Measurements from ENCODE around the gene CDC6.
"Not testable (repeated sequence)": the region's sequence is repeated elsewhere in the genome, so short reads cannot be mapped to it uniquely, and the experiment has no call there.

Gene CDC6

DNA sequence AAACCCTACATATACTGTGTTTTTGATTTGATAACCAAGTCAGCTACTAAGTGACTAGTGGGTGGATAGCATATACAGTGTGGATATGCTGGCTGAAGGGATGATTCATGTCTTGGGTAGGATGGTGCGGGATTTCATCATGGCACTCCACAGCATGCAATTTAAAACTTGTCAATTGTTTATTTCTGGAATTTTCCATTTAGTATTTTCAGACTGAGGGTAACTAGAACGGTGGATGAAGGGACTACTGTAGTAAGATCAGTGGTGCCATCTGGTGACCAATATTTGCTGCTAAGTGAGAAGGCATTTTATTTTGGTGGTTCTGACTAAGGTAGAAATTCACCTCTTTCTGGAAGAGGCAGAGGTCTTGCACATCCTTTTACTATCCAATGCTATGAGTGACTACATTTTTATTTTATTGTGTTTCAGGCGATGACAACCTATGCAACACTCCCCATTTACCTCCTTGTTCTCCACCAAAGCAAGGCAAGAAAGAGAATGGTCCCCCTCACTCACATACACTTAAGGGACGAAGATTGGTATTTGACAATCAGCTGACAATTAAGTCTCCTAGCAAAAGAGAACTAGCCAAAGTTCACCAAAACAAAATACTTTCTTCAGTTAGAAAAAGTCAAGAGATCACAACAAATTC lies 3.1 kb downstream of the CDC6 start:
- DNase-seq (ENCODE audit: low spot score) = peak; percentile 78

DNA sequence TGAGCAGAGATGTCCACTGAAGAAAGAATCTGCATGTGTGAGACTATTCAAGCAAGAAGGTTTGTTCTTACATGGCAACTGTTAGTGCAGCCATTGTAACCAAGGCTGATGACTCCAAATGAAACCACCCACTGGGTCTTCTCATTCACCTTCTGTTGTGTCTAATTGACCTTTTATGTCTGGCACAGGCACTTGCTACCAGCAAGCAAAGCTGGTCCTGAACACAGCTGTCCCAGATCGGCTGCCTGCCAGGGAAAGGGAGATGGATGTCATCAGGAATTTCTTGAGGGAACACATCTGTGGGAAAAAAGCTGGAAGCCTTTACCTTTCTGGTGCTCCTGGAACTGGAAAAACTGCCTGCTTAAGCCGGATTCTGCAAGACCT lies 3.6 kb downstream of the CDC6 start:
- DNase-seq (ENCODE audit: low spot score) = no peak

GRCh38 chr17:40293363-40293762 lies 5.7 kb downstream of the CDC6 start:
- DNase-seq (ENCODE audit: low spot score) = no peak

DNA sequence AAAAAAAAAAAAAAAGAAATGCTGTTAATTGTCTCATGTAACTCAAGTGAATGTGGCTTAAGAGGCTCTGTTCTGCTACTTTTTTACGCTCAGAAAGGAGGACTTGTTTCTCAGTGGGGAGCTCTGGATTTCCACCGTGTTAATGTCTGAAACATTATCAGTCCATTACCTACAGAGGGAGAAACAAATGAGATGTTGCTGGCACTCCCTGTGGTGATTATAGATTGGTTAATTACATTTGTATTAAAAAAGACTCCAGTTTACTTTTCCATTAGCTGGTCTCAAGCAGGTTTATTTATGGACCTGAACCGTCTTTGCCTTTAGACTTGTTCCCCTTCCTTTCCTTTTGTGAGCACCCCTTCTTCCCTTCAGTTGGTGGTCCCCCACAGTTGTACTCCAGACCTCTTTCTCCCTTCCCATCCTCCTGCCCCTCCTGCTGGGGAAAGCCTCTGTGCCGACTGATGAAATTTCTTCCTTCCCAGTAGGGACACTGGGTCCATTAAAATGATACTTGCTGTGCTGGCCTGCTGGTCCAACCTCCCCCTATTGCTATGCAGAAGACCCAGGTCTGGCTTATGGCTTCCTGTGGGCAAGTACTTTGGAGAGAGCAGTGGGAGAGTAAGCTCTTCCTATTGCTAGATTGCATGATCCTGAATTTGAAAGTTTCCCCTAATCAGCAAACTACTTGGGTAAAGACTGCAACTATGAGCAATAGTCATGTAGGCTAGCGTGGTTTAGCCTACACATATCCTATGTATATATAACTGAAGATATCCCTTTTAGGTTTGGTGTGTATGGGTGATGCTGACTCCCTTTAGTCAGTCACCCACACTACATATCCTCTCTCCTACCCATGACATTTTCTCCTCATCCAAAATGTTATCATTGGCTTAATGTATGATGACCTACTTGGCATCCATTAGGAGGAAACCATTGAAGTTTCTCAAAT lies 8.1 kb downstream of the CDC6 start:
- DNase-seq (ENCODE audit: low spot score) = no peak

DNA sequence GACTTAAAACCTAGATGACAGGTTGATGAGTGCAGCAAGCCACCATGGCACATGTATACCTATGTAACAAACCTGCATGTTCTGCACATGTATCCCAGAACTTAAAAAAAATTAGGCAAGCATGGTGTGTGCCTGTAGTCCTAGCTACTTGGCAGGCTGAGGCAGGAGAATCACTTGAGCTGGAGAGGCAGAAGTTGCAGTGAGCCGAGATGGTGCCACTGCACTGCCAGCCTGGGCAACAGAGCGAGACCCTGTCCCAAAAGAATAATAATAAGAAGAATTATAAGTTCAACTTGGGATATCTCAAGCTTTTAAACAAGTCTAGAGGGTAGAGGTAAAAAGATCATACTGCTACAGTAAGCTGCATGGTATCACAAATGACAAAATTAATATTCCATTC lies 9.8 kb downstream of the CDC6 start:
- no peak for DNase-seq (ENCODE audit: low spot score)

GRCh38 chr17:40298726-40299125 lies 11.0 kb downstream of the CDC6 start:
- DNase-seq (ENCODE audit: low spot score) = peak; percentile 71

DNA sequence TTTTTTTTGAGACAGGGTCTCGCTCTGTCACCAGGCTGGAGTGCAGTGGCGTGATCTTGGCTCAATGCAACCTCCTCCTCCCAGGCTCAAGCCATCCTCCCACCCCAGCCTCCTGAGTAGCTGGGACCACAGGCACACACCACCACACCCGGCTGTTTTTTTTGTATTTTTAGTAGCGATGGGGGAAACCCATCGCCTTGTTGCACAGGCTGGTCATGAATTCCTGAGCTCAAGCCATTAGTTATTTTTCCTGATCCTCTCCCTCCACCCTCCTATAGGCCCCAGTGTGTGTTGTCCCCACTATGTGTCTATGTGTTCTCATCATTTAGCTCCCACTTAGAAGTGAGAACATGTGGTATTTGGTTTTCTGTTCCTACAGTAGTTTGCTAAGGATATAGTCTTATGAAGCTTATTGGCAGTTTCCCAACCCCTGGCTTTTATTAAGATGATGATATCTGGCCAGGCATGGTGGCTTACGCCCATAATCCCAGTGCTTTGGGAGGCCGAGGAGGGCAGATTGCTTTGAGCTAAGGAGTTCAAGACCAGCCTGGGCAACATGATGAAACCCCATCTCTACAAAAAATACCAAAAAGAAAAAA lies 11.6 kb downstream of the CDC6 start:
- DNase-seq (ENCODE audit: low spot score) = not testable (repeated sequence)

DNA sequence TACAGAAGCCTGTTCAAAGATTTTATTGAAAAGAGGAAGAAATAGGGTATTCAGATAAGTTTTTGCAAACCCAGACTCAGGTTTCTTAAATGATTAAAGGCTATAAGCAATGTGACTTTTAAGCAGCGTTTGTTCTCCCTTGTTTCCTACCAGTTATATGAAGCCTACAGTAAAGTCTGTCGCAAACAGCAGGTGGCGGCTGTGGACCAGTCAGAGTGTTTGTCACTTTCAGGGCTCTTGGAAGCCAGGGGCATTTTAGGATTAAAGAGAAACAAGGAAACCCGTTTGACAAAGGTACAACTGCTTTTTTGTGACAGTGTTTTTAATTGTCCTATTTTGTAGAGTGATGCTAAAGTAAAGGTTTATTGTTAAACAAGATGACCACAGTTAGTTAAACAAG lies 13.6 kb downstream of the CDC6 start:
- no peak for DNase-seq (ENCODE audit: low spot score)

- DNase-seq (ENCODE audit: low spot score) = peak; percentile 65
These were observed 15.5 kb downstream of the CDC6 start for GRCh38 chr17:40303009-40303657.

DNA sequence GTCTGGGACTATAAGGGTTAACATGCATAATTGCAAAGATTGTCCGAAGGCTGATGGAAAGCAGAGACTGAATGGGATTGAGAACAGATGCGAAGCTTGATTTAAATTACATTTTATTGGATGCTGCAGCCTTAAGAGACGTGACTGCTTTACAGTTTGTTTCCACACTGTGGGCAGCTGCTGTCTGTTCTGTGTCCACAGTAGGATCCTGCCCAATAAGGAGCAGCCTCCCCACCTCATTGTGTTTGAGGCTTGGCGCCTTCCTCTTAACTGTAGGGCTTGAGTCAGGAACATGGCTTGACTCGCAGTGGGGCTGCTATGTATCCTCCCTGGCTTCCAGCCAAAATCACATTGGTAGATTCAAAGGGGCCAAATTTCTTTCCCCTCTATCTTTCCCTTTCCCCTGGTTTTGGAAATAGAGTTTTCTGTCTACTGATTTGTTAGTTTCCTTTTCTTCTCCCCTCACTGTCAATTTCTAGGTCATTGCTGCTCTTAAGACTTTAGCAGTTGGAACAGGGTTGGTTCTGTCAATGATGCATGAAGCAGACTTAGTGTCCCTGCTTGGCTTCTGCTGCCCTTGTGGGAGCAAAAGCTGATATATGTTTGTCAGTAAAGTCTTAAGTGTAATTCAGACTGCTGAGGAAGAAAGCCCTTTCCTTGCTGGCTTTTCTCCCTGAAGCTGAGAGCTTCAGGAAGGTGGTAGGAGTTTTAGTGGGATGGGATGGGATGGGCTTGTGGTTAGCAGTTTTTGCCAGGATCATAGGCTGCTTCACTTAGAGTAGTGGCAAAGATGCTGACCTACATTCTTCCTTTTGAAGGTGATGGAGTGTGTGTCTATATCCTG lies 16.3 kb downstream of the CDC6 start:
- peak; percentile 74 for DNase-seq (ENCODE audit: low spot score)

DNA sequence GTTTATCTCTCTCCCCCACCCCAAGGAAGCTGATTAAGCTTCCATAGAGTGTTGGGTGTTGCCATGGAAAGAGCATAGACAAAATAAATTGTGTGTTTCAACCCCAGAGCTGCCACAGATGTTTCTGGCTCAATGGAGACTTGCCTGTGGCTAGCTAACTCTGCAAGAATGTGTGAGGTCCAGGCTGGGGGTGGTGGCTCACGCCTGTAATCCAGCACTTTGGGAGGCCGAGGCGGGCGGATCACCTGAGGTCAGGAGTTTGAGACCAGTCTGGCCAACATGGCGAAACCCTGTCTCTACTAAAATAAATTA lies 16.8 kb downstream of the CDC6 start:
- DNase-seq (ENCODE audit: low spot score) = peak; percentile 86

DNA sequence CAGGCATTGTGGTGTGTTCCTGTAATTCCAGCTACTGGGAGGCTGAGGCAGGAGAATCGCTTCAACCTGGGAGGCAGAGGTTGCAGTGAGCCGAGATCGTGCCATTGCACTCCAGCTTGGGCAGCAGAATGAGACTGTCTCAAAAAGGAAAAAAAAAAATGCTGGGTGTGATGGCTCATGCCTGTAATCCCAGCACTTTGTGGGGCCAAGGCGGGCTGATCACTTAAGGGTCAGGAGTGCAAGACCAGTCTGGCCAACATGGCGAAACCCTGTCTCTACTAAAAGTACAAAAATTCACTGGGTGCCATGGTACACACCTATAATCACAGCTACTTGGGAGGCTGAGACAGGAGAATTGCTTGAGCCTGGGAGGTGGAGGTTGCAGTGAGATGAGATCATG lies 17.2 kb downstream of the CDC6 start:
- not testable (repeated sequence) for DNase-seq (ENCODE audit: low spot score)

- no peak for DNase-seq (ENCODE audit: low spot score)
These were observed 18.7 kb downstream of the CDC6 start for GRCh38 chr17:40306395-40306794.

DNA sequence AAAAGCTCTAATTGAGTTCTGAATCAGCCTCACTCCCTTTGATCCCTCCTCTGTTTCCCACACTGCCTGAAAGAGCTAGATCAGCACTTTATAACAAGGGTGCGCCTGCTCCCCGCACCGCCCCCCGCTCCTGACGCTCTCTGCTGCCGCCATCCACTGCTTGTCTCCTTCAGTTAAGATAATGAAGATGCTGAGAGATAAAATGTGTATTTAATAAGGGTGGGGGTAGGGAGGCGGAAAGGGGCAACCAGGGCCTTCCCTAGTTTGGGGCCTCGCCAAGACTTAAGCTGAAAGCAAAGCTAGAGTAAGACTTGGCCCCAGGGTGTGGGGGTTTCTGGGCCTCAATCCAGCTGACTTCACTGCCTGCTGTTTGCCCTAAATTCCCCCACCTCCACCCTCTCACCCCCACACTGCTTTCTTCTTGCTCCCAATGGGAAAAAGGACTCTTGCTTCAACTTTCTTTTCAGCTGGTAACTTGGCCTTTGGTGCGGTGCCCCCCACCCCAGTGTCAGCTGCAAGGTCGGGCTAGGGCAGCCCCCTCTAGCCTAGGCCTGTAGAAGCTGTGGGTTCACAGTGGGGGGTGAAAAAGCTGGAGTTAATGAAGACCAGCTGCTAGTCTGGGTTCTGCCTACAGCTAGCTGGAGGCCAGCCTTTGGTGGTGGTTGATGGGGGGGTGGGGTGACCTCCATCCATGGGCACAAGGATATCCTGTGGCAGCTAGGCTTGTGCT lies 19.5 kb downstream of the CDC6 start:
- DNase-seq (ENCODE audit: low spot score) = no peak

- DNase-seq (ENCODE audit: low spot score) = no peak
These were observed 20.1 kb downstream of the CDC6 start for GRCh38 chr17:40307740-40308239.

DNA sequence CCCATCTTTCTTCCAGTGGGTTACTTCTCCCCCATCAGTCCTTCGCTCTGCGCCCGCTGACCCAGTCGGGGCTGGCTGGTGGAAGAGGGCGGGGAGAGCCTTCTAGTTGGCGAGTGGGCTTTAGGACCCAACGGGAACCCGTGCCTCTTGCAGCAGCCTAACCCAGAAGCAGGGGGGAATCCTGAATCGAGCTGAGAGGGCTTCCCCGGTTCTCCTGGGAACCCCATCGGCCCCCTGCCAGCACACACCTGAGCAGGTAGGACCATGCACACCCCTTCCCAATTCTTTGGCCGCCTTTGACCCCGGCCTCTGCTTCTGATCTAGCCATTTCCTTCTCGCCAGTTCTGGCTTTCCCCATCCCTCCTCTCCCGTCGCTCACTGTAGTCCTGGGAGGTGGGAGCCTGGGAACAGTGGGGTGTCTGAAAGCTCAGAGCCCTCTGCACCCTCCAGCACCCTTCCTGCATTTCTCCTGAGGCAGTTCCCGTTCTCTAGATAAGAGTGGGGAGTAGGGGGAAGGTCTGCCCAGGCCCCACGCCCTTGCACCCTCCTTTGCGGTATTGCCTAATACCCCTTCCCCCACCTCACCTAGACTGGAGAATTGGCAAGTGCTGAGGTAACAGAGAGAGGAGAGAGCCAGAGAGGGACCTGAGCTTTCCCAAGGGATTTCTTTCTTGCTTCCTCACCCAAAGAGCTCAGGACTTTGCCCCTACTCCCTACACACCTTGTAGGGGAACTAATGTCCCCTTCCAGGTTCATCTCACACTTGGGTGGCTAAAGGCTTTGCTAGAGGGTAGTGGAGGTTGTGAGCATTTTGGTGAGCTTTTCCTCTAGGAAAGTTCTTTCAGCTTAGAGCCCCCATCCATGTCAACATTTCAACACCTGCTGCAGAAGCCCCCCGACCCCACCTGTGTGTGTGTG lies 21.6 kb downstream of the CDC6 start, which contains the start of gene RARA:
TSS of gene RARA (plus strand) at position 150 of the 918 bp plus-strand sequence. CDS start 22,039 bp downstream, outside the sequence.
- no peak for DNase-seq (ENCODE audit: low spot score)

DNA sequence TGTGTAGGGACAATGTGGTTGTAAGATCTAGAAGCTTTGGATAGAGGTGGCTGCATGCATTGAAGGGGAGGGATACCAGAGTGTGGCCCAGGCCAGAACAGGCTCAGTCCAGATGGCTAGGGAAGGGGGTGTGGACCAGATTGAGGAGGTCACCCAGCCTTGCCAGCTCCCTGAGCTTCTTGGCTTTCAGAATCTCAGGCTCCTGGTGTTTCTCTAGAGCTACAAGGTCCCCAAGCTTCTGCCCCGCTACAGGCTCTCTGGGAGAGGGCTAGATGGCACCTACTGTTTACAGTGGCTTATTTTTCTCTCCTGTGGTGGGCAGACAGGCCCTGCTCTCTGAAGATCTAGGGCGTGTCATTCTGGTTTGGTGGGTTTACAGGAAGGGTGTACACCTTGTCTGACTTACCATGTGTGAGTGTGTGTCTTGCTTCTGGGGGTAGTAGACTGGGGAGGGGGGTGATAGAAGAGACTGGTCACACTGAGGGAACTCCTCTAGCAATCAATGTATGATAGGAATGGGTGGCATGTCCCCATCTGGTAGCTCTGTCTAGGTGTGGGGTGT lies 22.4 kb downstream of the CDC6 start:
- no peak for DNase-seq (ENCODE audit: low spot score)

DNA sequence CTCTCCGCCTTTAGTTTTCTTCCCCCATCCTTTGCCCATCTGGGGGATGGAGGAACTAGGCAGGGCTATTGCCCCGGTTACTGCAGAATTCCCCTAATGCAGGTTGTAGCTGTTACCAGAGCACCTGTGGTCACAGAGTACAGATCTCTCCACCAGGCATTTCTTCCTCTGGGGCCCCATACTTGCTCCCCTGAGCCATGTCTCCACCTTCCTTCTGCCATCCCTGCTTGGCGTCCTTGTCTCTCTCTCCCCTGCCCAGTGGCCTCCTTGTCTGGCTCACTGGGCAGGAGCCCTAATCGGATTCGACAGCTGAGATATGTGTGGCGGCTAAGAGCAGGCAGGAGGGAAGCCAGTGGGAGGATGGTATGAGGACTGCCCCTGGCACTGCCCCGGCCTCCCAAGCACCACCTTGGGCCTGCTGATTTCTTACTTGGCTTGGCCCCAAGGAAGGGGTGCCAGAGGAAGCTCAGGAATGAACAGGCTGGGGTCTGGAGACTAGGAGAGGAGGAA lies 23.3 kb downstream of the CDC6 start:
- DNase-seq (ENCODE audit: low spot score) = no peak

DNA sequence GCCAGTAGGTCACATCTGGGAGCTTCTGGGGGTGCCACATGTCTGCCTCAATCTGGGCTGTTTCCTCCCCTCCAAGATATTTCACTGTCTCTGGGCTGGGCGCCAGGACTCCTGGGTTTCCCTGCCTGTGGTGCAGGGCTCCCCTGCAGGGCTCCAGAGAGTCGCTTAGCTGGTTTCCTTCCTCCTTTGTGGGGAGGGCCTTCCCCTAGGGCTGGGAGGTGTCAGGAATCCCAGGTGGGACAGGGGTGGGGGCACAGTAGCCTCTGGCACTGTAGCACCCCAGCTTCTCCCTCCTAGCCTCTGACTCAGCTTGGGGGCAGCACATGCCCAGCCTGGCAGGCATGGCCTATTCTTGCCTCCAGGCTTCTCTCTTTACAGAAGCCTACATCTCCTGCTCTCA lies 23.9 kb downstream of the CDC6 start:
- peak; percentile 50 for DNase-seq (ENCODE audit: low spot score)

All from AG08395 (cell line).